SK-N-SH (cell line): ENCODE results near the gene OPN1SW. TPM values are rescaled to one million over a fixed set of nuclear protein-coding genes. Genes with fewer than 3 reads are reported as not detected.

Experiments used
- CTCF ChIA-PET: fragments of 300-600, 350-600 bp; formaldehyde crosslinking; extraction: SDS; loops from one replicate; lab custom pipeline; 2021; lab: Yijun Ruan, JAX
- POLR2A ChIA-PET: fragments of 350-600 bp; sonication (Branson Sonifier 250); formaldehyde crosslinking; extraction: SDS; loops from one replicate; lab custom pipeline; 2020; ENCODE audit warnings: antibody characterized with exemption, inconsistent platforms; lab: Yijun Ruan, JAX
- DNase-seq: peaks from one replicate; pipeline ENCODE4 v3.0.0; 2012
- H2AFZ ChIP-seq: fragments of 200-600 bp; sonication (generic); 2 replicates; pipeline ENCODE4 v1.8.1; 2016; ENCODE audit warnings: antibody characterized with exemption, mild to moderate bottlenecking, low read depth
- H3F3A ChIP-seq: fragments of 200-600 bp; sonication (generic); replicated peaks from 2 replicates; pipeline ENCODE3; 2016; ENCODE audit warnings: antibody characterized with exemption, mild to moderate bottlenecking; ENCODE audit not compliant: insufficient read depth
- H3K27ac ChIP-seq, 2 experiments: fragments of 200-500 bp in 1 of 2; fragments of 200-600 bp in 1 of 2; sonication (Bioruptor generic) in 1 of 2; sonication (generic), shearing (Covaris generic) in 1 of 2; 2 replicates each; pipeline versions ENCODE4 v1.5.1 to v1.6.1; 2014 to 2016; ENCODE audit warnings: low read depth in 2 of 2, inconsistent platforms in 1 of 2, low read length in 1 of 2, mild to moderate bottlenecking in 1 of 2, mixed read lengths in 1 of 2
- H3K27me3 ChIP-seq: fragments of 200-600 bp; sonication (generic), shearing (Covaris generic); 2 replicates; pipeline ENCODE4 v1.6.1; 2016; ENCODE audit warnings: mixed run types; ENCODE audit not compliant: insufficient read depth
- H3K36me3 ChIP-seq, 2 experiments: fragments of 200-500 bp in 1 of 2; fragments of 200-600 bp in 1 of 2; sonication (Bioruptor generic) in 1 of 2; sonication (generic) in 1 of 2; replicated peaks in 1 of 2; 2 replicates each; pipeline versions ENCODE3 to v1.5.1; 2014 to 2016; ENCODE audit warnings: low read length in 1 of 2, mild to moderate bottlenecking in 1 of 2; ENCODE audit not compliant: insufficient read depth in 2 of 2, control insufficient read depth in 1 of 2
- H3K4me1 ChIP-seq, 2 experiments: fragments of 200-500 bp in 1 of 2; fragments of 200-600 bp in 1 of 2; sonication (Bioruptor generic) in 1 of 2; sonication (generic), shearing (Covaris generic) in 1 of 2; 2 replicates each; pipeline versions ENCODE4 v1.5.1 to v1.6.1; 2014 to 2016; ENCODE audit warnings: low read depth in 1 of 2, low read length in 1 of 2, mixed run types in 1 of 2; ENCODE audit not compliant: insufficient read depth in 2 of 2, control insufficient read depth in 1 of 2
- H3K4me2 ChIP-seq: fragments of 200-600 bp; sonication (generic), shearing (Covaris generic); 2 replicates; pipeline ENCODE4 v1.6.1; 2017; ENCODE audit warnings: mixed run types
- H3K4me3 ChIP-seq, 2 experiments: fragments of 200-500 bp in 1 of 2; fragments of 200-600 bp in 1 of 2; sonication (Bioruptor generic) in 1 of 2; sonication (generic), shearing (Covaris generic) in 1 of 2; 2 replicates each; pipeline versions ENCODE4 v1.5.1 to v1.8.1; 2014 to 2016; ENCODE audit warnings: low read depth in 2 of 2, inconsistent platforms in 1 of 2, low read length in 1 of 2, mild to moderate bottlenecking in 1 of 2, mixed read lengths in 1 of 2, moderate library complexity in 1 of 2
- H3K79me2 ChIP-seq: fragments of 200-600 bp; sonication (generic); 2 replicates; pipeline ENCODE4 v1.8.1; 2017; ENCODE audit warnings: mild to moderate bottlenecking; ENCODE audit not compliant: insufficient read depth
- H3K9ac ChIP-seq: fragments of 200-600 bp; sonication (generic); 2 replicates; pipeline ENCODE4 v1.6.1; 2017; ENCODE audit warnings: mixed run types
- H3K9me2 ChIP-seq: fragments of 200-600 bp; sonication (generic); 2 replicates; pipeline ENCODE4 v1.6.1; 2017; ENCODE audit warnings: mixed run types
- H3K9me3 ChIP-seq: fragments of 200-600 bp; sonication (generic); 2 replicates; pipeline ENCODE4 v1.6.1; 2017; ENCODE audit warnings: mixed run types, mild to moderate bottlenecking, moderate library complexity
- H4K20me1 ChIP-seq: fragments of 200-600 bp; sonication (generic); 2 replicates; pipeline ENCODE4 v1.6.1; 2017; ENCODE audit warnings: mild to moderate bottlenecking, mixed run types; ENCODE audit not compliant: insufficient read depth
- CHD2 ChIP-seq: fragments of 150-350 bp; IDR thresholded peaks from 2 replicates; pipeline ENCODE4 v1.6.1; 2018; ENCODE audit warnings: low read length; ENCODE audit not compliant: partially characterized antibody
- EP300 ChIP-seq, 2 experiments: IDR thresholded peaks; 2 replicates each; pipeline versions ENCODE4 v1.4.0 to v1.6.1; 2012; ENCODE audit warnings: borderline replicate concordance in 1 of 2, low read depth in 1 of 2, low read length in 1 of 2
- EZH2phosphoT487 ChIP-seq: fragments of 200-600 bp; sonication (generic); IDR thresholded peaks from 2 replicates; pipeline ENCODE4 v1.6.1; 2017; ENCODE audit warnings: low read depth, mixed run types, mild to moderate bottlenecking, antibody characterized with exemption, moderate library complexity, borderline replicate concordance
- FOSL2 ChIP-seq: IDR thresholded peaks from 2 replicates; pipeline ENCODE4 v1.4.0; 2012; ENCODE audit warnings: low read depth, mild to moderate bottlenecking, moderate library complexity, borderline replicate concordance
- FOXJ3 ChIP-seq: sonication (generic); formaldehyde crosslinking; IDR thresholded peaks from 2 replicates; pipeline ENCODE4 v1.5.1; 2020; ENCODE audit warnings: mild to moderate bottlenecking, missing genetic modification reagents
- IRF3 ChIP-seq: fragments of 150-350 bp; IDR thresholded peaks from 2 replicates; pipeline ENCODE4 v1.6.1; 2016; ENCODE audit warnings: mild to moderate bottlenecking, low read depth, low read length
- JUND ChIP-seq: IDR thresholded peaks from 2 replicates; pipeline ENCODE4 v1.4.0; 2012
- MXI1 ChIP-seq: IDR thresholded peaks from 2 replicates; pipeline ENCODE4 v1.6.1; 2012; ENCODE audit warnings: mild to moderate bottlenecking, low read depth, low read length, improper control_type of control experiment
- NFIC ChIP-seq: IDR thresholded peaks from 2 replicates; pipeline ENCODE4 v1.4.0; 2012; ENCODE audit warnings: borderline replicate concordance
- POLR2AphosphoS5 ChIP-seq: IDR thresholded peaks from 2 replicates; pipeline ENCODE4 v1.6.1; 2012; ENCODE audit warnings: low read depth, low read length
- SIN3A ChIP-seq: IDR thresholded peaks from 2 replicates; pipeline ENCODE4 v1.6.1; 2012; ENCODE audit warnings: low read depth, mild to moderate bottlenecking, low read length, moderate library complexity, borderline replicate concordance
- TCF12 ChIP-seq: IDR thresholded peaks from 2 replicates; pipeline ENCODE4 v1.4.0; 2012
- TEAD4 ChIP-seq: IDR thresholded peaks from 2 replicates; pipeline ENCODE4 v1.4.0; 2012; ENCODE audit warnings: mild to moderate bottlenecking, borderline replicate concordance; ENCODE audit not compliant: insufficient read depth
- WGBS: methylation state at CpG from one replicate; pipeline ENCODE4 v1.1.6; 2017; ENCODE audit warnings: low lambda C conversion rate; 5-methylcytosine and 5-hydroxymethylcytosine counted together
- polyA plus RNA-seq, 3 experiments: library from polyadenylated mRNA; depleted of rRNA; stranded (reverse); fragments of >200 nt; gene quantifications; 2 replicates each; pipeline ENCODE4 v1.2.3, GENCODE V29; 2012
- TF ChIP-seq, protein P1 (sequence below): fragments of 200-600 bp; sonication (generic); IDR thresholded peaks from 2 replicates; pipeline ENCODE4 v1.6.1; 2017; ENCODE audit warnings: antibody characterized with exemption, mild to moderate bottlenecking, moderate library complexity
- TF ChIP-seq, protein P2 (sequence below): IDR thresholded peaks from 2 replicates; pipeline ENCODE4 v1.4.0; 2012; ENCODE audit warnings: low read depth, borderline replicate concordance
- TF ChIP-seq, protein P3 (sequence below): IDR thresholded peaks from 2 replicates; pipeline ENCODE4 v1.6.1; 2012; ENCODE audit warnings: mild to moderate bottlenecking, low read depth, low read length, moderate library complexity

OPN1SW gene
- polyA plus RNA-seq, 1 of the 3 experiments (the other 2 are of a cell fraction) = 0.05 TPM

- TF ChIP-seq SIN3A (no peak), IRF3 (no peak), TEAD4 (no peak), POLR2AphosphoS5 (no peak), TCF12 (no peak), MXI1 (no peak), EZH2phosphoT487 (no peak), JUND (no peak), CHD2 (no peak), FOXJ3 (CRISPR knock-in tag) (no peak), FOSL2 (no peak), EP300 (IDR thresholded peaks at IDR 0.05; ENCODE audit: borderline replicate concordance in 1 of 2, low read depth in 1 of 2, low read length in 1 of 2) (no peak), NFIC (no peak)
- TF ChIP-seq, protein P1, sequence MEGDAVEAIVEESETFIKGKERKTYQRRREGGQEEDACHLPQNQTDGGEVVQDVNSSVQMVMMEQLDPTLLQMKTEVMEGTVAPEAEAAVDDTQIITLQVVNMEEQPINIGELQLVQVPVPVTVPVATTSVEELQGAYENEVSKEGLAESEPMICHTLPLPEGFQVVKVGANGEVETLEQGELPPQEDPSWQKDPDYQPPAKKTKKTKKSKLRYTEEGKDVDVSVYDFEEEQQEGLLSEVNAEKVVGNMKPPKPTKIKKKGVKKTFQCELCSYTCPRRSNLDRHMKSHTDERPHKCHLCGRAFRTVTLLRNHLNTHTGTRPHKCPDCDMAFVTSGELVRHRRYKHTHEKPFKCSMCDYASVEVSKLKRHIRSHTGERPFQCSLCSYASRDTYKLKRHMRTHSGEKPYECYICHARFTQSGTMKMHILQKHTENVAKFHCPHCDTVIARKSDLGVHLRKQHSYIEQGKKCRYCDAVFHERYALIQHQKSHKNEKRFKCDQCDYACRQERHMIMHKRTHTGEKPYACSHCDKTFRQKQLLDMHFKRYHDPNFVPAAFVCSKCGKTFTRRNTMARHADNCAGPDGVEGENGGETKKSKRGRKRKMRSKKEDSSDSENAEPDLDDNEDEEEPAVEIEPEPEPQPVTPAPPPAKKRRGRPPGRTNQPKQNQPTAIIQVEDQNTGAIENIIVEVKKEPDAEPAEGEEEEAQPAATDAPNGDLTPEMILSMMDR = no peak
- TF ChIP-seq, protein P2, sequence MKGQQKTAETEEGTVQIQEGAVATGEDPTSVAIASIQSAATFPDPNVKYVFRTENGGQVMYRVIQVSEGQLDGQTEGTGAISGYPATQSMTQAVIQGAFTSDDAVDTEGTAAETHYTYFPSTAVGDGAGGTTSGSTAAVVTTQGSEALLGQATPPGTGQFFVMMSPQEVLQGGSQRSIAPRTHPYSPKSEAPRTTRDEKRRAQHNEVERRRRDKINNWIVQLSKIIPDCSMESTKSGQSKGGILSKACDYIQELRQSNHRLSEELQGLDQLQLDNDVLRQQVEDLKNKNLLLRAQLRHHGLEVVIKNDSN = no peak
- TF ChIP-seq, protein P3, sequence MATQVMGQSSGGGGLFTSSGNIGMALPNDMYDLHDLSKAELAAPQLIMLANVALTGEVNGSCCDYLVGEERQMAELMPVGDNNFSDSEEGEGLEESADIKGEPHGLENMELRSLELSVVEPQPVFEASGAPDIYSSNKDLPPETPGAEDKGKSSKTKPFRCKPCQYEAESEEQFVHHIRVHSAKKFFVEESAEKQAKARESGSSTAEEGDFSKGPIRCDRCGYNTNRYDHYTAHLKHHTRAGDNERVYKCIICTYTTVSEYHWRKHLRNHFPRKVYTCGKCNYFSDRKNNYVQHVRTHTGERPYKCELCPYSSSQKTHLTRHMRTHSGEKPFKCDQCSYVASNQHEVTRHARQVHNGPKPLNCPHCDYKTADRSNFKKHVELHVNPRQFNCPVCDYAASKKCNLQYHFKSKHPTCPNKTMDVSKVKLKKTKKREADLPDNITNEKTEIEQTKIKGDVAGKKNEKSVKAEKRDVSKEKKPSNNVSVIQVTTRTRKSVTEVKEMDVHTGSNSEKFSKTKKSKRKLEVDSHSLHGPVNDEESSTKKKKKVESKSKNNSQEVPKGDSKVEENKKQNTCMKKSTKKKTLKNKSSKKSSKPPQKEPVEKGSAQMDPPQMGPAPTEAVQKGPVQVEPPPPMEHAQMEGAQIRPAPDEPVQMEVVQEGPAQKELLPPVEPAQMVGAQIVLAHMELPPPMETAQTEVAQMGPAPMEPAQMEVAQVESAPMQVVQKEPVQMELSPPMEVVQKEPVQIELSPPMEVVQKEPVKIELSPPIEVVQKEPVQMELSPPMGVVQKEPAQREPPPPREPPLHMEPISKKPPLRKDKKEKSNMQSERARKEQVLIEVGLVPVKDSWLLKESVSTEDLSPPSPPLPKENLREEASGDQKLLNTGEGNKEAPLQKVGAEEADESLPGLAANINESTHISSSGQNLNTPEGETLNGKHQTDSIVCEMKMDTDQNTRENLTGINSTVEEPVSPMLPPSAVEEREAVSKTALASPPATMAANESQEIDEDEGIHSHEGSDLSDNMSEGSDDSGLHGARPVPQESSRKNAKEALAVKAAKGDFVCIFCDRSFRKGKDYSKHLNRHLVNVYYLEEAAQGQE = no peak
- POLR2A ChIA-PET = no interaction called here
These were observed 19.5 kb upstream of the OPN1SW start for GRCh38 chr7:128795129-128795528.

More at GRCh38 chr7:128795129-128795528, 19.5 kb upstream of the OPN1SW start:
- Histone ChIP-seq H3K4me3 (no peak overlapping the region), H3K4me1 (peaks cover 15 to 21% of the 10 kb centered on the region in 2 experiments), H3K27ac (no peak overlapping the region), H3K36me3 (peaks cover 11 to 18% of the 10 kb centered on the region in 2 experiments), H3K4me2 (no peak overlapping the region), H3K9me3 (no peaks in the 10 kb centered on the region), H3K9ac (no peak overlapping the region), H4K20me1 (no peaks in the 10 kb centered on the region), H3F3A (peaks cover 26% of the 10 kb centered on the region), H2AFZ (no peak overlapping the region), H3K9me2 (no peaks in the 10 kb centered on the region), H3K27me3 (no peaks in the 10 kb centered on the region), H3K79me2 (0 out of 2 replicates have a peak, but pooled peaks cover 3% of the 10 kb centered on the region)
- 92% methylated on average over 4 of the region's 4 CpGs for WGBS
- CTCF ChIA-PET = interaction anchor here (1.0 to 1.7 kb wide), 3 partner anchors 12 to 83 kb away, joined by 3 read pairs; no protein-coding TSS in a partner anchor
- DNase-seq = no peak
